GM19351 (cell line): Measurements from ENCODE around the gene OGFOD2.

Experiments
- ATAC-seq: cut with Tn5 transposase; IDR thresholded peaks from one replicate; pipeline ENCODE4 v1.9.1; 2021; ENCODE audit warnings: mild to moderate bottlenecking, moderate library complexity; ENCODE audit not compliant: unreplicated experiment

Gene OGFOD2

DNA sequence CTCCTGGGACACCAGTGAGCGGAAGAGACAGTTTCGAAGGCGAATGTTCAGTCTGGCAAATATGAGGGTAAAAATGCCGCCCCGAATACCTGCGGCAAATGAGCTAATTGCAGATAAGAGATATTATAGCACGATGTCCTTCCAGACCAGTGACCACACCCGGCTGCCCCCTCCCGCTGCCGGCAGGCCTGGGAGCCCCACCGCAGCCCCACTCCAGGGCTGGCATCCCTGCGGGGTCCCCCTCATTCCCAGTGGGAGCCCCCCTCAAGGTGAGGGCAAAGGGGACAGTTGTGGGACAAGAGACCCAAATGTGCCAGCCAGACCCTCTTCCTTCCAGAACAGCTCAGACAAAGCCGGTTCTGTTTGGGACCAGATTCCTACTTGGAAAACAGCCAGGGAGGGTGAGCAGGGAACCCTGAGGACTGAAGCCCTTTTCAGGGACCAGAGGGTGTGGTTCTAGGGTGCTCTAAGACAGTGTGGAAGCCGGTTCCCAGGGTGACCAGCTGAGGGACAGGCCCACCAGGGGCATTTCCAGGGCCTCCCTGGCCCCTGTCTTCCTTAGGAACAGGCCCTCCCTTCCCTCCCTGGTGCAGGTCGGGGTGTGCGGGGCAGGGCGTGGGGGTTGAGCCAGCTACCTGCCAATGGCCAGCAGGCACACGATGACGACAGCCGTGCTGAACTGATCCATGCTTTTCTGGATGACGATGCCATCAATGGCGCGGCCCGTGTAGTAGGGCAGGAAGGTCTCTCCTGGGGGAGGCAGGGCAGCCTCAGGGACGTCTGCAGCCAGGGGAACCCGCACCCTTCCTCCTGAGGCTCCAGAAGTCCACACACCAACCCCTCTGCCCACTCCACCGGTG lies 25.0 kb upstream of the OGFOD2 start:
- no peak for ATAC-seq

- ATAC-seq, result no peak
Measured at GRCh38 chr12:122951406-122951805, 23.6 kb upstream of the OGFOD2 start.

- ATAC-seq, result peak; percentile 59
Measured at GRCh38 chr12:122951979-122952892, 22.8 kb upstream of the OGFOD2 start.

DNA sequence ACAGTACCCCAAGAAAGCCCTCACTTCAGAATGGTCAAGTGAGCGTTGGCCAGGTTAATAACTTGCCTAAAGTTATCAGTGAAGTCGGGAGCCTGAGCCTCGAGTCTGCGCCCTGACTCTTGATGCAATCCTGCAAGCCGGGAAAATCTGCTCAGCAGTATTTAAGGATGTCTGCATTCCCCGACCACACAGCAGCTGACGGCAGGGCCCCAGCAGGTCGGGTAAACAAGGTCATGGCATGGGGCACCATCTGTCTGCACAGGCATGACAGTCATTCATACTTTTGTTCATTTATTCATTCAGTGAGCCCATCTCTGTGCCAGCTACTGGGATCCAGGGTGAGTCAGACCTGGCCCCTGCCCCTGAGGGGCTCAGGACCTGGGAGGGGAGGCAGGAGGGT lies 19.9 kb upstream of the OGFOD2 start:
- no peak for ATAC-seq

DNA sequence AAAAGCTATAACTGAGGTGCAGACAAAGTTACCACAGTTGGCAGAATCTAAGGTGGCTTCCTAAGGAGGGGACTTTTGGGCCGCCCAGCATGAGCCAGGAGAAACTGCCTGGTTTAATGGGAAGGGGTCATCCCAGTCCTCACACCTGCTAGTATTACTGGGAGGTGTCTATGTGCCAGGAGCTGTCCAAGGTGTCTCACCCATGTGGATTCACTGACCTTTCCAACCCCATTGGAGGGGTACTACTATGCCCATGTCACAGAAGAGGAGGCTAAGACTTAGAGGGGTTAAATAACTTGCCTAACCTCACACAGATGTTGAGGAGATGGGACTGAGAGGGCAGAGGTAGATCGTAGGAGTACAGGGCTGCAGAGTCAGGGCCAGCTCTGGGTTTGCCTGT lies 19.0 kb upstream of the OGFOD2 start:
- ATAC-seq, result no peak

DNA sequence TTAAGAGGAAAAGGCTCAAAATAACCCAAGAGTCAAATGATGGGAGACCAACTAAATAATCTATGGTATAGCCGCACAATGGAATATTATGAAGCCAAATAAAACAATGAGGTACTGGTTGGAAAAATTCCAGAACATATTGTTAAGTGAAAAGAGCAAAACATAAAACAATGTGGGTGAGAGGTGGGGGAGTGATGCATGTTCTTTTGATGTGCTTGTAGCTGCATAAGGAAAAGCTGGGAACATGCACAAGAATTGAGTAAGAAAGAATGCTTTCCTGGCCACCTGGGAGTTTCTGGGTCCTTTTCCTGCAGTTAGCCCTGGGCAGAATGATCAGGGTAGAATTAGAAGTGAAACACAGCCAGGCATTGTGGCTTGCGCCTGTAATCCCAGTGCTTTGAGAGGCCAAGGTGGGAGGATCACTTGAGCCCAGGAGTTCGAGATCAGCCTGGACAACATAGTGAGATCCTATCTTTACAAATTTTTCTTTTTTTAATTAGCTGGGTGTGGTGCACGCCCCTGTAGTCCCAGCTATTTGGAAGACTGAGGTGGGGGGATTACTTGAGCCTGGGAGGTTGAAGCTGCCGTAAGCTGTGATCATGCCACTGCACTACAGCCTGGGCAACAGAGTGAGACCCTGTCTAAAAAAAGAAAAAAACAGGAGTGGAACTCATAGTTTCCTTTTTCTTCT lies 16.7 kb upstream of the OGFOD2 start:
- ATAC-seq, result no peak

- ATAC-seq, result no peak
Measured at GRCh38 chr12:122959566-122960192, 15.4 kb upstream of the OGFOD2 start.

DNA sequence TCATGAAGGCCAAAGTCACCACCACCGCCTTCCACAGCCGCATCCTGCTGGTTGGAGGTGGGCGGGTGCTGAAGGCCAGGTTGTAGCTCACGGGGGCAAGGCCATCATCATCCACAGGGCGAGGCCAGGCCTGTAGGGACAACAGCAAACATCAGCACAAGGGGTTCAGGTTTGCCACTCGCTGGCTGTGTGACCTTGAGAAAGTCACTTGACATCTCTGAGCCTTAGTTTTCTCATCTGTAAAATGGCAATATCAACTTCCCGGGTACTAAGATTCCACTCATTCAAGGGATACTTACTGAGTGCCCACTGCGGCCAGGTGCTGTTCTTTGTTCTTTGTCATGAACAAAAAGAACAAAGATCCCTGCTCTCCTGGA lies 14.9 kb upstream of the OGFOD2 start:
- ATAC-seq, result no peak

DNA sequence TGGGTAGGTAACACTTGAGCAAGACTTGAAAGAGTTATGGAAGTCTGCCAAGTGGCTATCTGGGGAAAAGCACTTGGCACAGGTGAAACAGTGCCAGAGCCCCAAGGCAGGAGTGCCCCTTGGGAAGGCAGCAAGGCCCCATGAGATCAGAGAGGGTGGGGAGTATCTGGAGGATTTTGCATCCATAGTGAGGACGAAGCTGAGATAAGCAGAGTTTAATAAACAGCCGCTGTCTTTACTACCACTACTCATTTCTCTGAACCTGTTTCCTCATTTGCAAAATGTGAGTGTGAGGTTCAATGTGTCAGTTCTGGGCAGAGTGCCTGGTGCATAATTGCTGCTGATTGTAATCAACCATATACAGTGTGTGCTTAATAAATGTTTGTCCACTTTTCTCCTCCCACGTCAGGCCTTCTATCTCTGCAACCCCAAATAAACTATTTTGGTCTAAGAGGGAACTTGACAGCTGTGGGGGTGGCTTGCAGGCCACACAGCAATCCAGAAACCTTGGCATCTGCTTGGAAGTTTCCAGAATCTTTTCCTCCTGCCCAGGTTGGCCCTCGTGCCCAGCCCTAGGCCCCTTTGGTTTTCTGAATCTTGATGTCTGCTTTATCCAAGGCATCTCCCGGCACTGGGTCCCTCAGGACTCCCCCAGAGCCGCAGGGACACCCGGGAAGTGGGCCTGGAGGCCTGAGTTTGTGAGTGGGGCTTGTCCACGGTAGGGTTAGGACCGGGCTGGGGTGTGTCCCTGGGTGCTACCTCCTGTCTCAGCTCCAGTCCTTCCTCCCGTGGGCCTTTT lies 13.3 kb upstream of the OGFOD2 start:
- no peak for ATAC-seq

DNA sequence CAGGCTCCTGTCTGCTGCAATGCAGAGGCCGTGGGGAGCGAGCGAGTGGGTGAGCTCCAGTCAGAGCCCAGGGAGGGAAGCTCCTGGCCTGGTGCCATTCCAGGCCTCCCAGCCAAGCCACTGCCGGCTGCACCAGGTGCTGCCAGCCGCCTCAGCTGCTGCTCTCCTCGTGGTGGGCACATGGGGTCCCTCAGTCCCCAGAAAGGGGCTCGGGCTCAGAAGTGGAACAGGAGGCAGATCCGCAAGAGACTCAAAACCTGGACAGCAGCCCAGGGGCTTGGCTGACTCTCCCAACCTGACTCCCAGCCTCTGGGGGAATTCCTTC lies 11.1 kb upstream of the OGFOD2 start:
- no peak for ATAC-seq

GRCh38 chr12:122964439-122965257 lies 10.4 kb upstream of the OGFOD2 start:
- no peak for ATAC-seq

GRCh38 chr12:122965321-122965751 lies 9.7 kb upstream of the OGFOD2 start:
- ATAC-seq, result no peak

- ATAC-seq, result peak; percentile 78
Measured at GRCh38 chr12:122965851-122966742, 8.9 kb upstream of the OGFOD2 start, which contains the start of gene ABCB9. TSS of gene ABCB9 (minus strand) at chr12:122966463. CDS start at chr12:122960235, 6,228 bp downstream.

DNA sequence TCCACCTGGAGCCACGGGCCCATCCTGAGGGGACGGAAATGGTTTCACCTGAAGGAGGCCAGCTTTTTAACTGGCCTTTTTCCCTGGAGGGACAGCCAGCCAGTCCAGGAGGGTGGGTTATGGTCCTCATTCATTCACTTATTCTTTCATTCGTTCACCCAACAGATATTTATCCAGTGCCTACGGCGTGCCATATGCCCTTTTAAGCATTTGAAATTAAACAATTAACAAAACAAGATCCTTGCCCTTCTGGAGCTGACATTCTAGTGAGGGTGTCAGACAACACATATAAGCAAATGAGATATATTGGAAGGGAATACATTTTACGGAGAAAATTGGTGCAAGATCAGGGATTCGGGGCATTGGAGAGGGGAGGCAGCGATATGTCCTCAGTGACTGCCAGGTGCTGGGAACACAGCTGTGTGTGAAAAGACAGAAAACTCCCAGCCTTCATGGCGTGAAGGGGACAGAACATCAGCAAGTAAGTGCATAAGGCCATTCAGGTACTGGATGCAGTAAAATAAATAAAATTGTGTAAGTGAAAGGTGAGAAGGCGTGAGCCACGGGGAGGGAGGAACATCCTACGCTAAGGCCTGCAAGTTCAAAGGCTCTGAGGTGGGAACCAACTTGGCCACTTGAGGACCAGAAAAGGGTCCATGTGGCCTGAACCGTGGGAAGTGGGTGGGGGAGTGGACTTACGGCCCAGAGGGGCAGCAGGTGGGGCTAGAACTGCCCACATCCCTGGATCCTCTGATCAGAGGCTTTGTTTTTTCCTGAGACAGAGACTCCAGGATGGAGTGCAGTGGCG lies 8.1 kb upstream of the OGFOD2 start:
- no peak for ATAC-seq

DNA sequence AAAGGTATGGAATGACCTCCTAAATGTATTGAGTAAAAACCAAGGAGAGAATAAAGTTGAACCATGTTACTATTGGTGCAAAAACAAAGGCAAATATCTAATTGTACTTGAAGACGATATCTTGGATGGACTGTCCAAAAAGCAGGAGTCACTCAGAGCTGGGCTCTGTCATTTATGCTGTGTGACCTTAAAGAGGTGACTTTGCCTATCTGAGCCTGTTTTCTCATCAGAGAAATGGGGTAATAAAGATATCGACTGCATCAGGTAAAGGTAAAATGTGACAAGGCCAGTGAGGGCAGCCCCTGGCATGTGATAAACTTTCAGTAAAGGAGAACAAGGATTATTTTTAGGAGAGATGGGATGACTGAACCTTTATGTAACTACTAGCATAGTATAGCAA lies 6.9 kb upstream of the OGFOD2 start:
- ATAC-seq, result no peak

DNA sequence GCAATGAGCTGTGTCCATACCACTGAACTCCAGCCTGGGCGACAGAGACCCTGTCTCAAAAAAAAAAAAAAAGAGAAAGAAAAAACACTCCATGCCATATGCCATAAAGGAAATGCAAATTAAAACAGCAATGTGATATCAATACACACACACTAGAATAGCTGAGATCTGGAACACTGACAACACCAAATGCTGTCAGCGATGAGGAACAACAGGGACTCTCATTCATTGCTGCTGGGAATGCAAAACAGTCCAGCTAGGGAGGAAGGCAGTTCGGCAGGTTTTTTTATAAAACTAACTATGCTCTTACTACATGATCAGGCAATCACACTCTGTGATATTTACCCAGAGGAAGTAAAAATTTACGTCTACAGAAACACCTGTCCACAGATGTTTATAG lies 5.4 kb upstream of the OGFOD2 start:
- no peak for ATAC-seq

GRCh38 chr12:122974274-122974891 lies 661 bp upstream of the OGFOD2 start:
- peak; percentile 74 for ATAC-seq
